Fibroblast of upper back skin (primary cell): ENCODE data around the gene EZR.

Experiments
- DNase-seq: peaks from one replicate; pipeline ENCODE4 v3.0.0-alpha.2; 2013

EZR gene

GRCh38 chr6:158717341-158718330 is 101.5 kb downstream of the EZR start:
- no peak for DNase-seq
